HepG2 (cell line): ENCODE data around the gene TIMP4. TPM values are rescaled to one million over a fixed set of nuclear protein-coding genes. Genes with fewer than 3 reads are reported as not detected.

Experiments
- ATAC-seq: fragments of 200-7000 bp; cut with Tn5 transposase; 3 replicates; pipeline ENCODE4 v1.9.1; 2020; ENCODE audit warnings: mild to moderate bottlenecking, moderate library complexity
- BruUV-seq: library from RNA; stranded (reverse); fragments of 400-500 nt; replicated peaks from 2 replicates; lab custom pipeline; 2021; lab: Mats Ljungman, UMichigan
- CTCF ChIA-PET: fragments of 300-600 bp; formaldehyde crosslinking; extraction: SDS; loops from one replicate; lab custom pipeline; 2021; ENCODE audit warnings: low total read pairs, inconsistent platforms, low intra/inter-chr PET ratio; lab: Yijun Ruan, JAX
- POLR2A ChIA-PET: fragments of 350-600 bp; sonication (Branson Sonifier 250); formaldehyde crosslinking; loops from one replicate; lab custom pipeline; 2020; ENCODE audit warnings: antibody characterized with exemption, inconsistent platforms; lab: Yijun Ruan, JAX
- DNase-seq: peaks from one replicate; pipeline ENCODE4 v3.0.0-alpha.2; 2015; ENCODE audit warnings: low spot score
- FAIRE-seq: peaks from 3 replicates; lab custom pipeline; 2011; peaks lifted over from hg19 to GRCh38; lab: Jason Lieb, UNC
- H2AFZ ChIP-seq: one replicate; pipeline ENCODE4 v1.6.1; 2011; ENCODE audit warnings: low read length, inconsistent platforms
- H3K27ac ChIP-seq: fragments of 300-600 bp; 3 replicates; pipeline ENCODE4 v1.8.0; 2011; ENCODE audit warnings: mixed run types, mild to moderate bottlenecking, mixed read lengths, low read length, inconsistent platforms; ENCODE audit not compliant: insufficient read depth; ENCODE audit errors: extremely low read length
- H3K27me3 ChIP-seq, 2 experiments: fragments of 200-600 bp in 1 of 2; 2 replicates in 1 of 2; 3 replicates in 1 of 2; pipeline versions ENCODE4 v1.6.0 to v1.8.0; 2011; ENCODE audit warnings: low read length in 2 of 2, mild to moderate bottlenecking in 2 of 2, moderate library complexity in 2 of 2, inconsistent platforms in 1 of 2; ENCODE audit not compliant: insufficient read depth in 2 of 2, control insufficient read depth in 1 of 2
- H3K36me3 ChIP-seq, 2 experiments: fragments of 200-600 bp in 1 of 2; replicated peaks in 1 of 2; 2 replicates in 1 of 2; 3 replicates in 1 of 2; pipeline versions ENCODE4 v1.5.1 to v1.8.0; 2011; ENCODE audit warnings: low read length in 2 of 2, inconsistent platforms in 1 of 2; ENCODE audit not compliant: insufficient read depth in 2 of 2, control insufficient read depth in 1 of 2
- H3K4me1 ChIP-seq: 2 replicates; pipeline ENCODE4 v1.5.1; 2012; ENCODE audit warnings: low read length, inconsistent platforms; ENCODE audit not compliant: insufficient read depth
- H3K4me2 ChIP-seq: 2 replicates; pipeline ENCODE4 v1.6.0; 2011; ENCODE audit warnings: low read depth, low read length, inconsistent platforms
- H3K4me3 ChIP-seq, 3 experiments: fragments of 200-600 bp in 1 of 3; sonication (generic), shearing (Covaris generic) in 1 of 3; replicated peaks in 1 of 3; 2 replicates each; pipeline ENCODE4 v1.5.1; 2011 to 2016; ENCODE audit warnings: low read length in 3 of 3, inconsistent platforms in 2 of 3, low read depth in 2 of 3, mild to moderate bottlenecking in 2 of 3, control low read depth in 1 of 3, mixed read lengths in 1 of 3; ENCODE audit not compliant: insufficient read depth in 1 of 3
- H3K79me2 ChIP-seq: one replicate; pipeline ENCODE4 v1.6.1; 2011; ENCODE audit warnings: low read length, inconsistent platforms; ENCODE audit not compliant: insufficient read depth
- H3K9ac ChIP-seq: 2 replicates; pipeline ENCODE4 v1.6.0; 2011; ENCODE audit warnings: mild to moderate bottlenecking, low read depth, low read length, inconsistent platforms; ENCODE audit not compliant: insufficient read depth
- H3K9me3 ChIP-seq: 2 replicates; pipeline ENCODE4 v1.5.1; 2012; ENCODE audit warnings: mild to moderate bottlenecking, low read length
- H4K20me1 ChIP-seq: 2 replicates; pipeline ENCODE4 v1.6.0; 2011; ENCODE audit warnings: inconsistent platforms, mild to moderate bottlenecking, low read length, moderate library complexity; ENCODE audit not compliant: insufficient read depth
- BRCA1 ChIP-seq: sonication (generic); formaldehyde crosslinking; IDR thresholded peaks from 2 replicates; pipeline ENCODE4 v1.4.0; 2020; ENCODE audit warnings: missing genetic modification reagents
- FOXP1 ChIP-seq, 2 experiments: fragments of 450-650 bp in 1 of 2; IDR thresholded peaks; 2 replicates each; pipeline ENCODE4 v1.6.1; 2017 to 2018; ENCODE audit warnings: antibody characterized with exemption in 1 of 2
- GTF2F1 ChIP-seq: fragments of 150-350 bp; IDR thresholded peaks from 2 replicates; pipeline ENCODE4 v1.6.1; 2014; ENCODE audit warnings: low read length
- KMT2B ChIP-seq: IDR thresholded peaks from 2 replicates; pipeline ENCODE4 v1.6.1; 2016; ENCODE audit warnings: missing genetic modification reagents, missing compliant biosample characterization
- MTA1 ChIP-seq: sonication (generic); formaldehyde crosslinking; IDR thresholded peaks from 2 replicates; pipeline ENCODE4 v1.4.0; 2020; ENCODE audit warnings: missing genetic modification reagents, mild to moderate bottlenecking, borderline replicate concordance
- NFE2L1 ChIP-seq: sonication (generic); formaldehyde crosslinking; IDR thresholded peaks from 2 replicates; pipeline ENCODE4 v1.4.0; 2020; ENCODE audit warnings: missing genetic modification reagents, mild to moderate bottlenecking, borderline replicate concordance
- NFYB ChIP-seq: sonication (generic); formaldehyde crosslinking; IDR thresholded peaks from 2 replicates; pipeline ENCODE4 v1.4.0; 2020; ENCODE audit warnings: missing genetic modification reagents
- SP1 ChIP-seq, 2 experiments: fragments of 450-650 bp in 1 of 2; sonication (generic) in 1 of 2; formaldehyde crosslinking in 1 of 2; IDR thresholded peaks; 2 replicates each; pipeline versions ENCODE4 v1.4.0 to v1.6.1; 2016 to 2020; ENCODE audit warnings: missing genetic modification reagents in 1 of 2
- SSRP1 ChIP-seq: IDR thresholded peaks from 2 replicates; pipeline ENCODE4 v1.6.1; 2016; ENCODE audit warnings: control low read depth
- ZNF12 ChIP-seq: sonication (generic); formaldehyde crosslinking; IDR thresholded peaks from 2 replicates; pipeline ENCODE4 v1.5.0; 2020; ENCODE audit warnings: missing genetic modification reagents
- ZNF224 ChIP-seq: sonication (generic); formaldehyde crosslinking; IDR thresholded peaks from 2 replicates; pipeline ENCODE4 v1.5.0; 2020; ENCODE audit warnings: mild to moderate bottlenecking, missing genetic modification reagents
- ZNF282 ChIP-seq: fragments of 450-650 bp; IDR thresholded peaks from 2 replicates; pipeline ENCODE4 v1.6.1; 2018; ENCODE audit not compliant: partially characterized antibody
- ZNF569 ChIP-seq: sonication (generic); formaldehyde crosslinking; IDR thresholded peaks from 2 replicates; pipeline ENCODE4 v1.5.0; 2020; ENCODE audit warnings: mild to moderate bottlenecking, missing genetic modification reagents, moderate library complexity, borderline replicate concordance
- ZNF598 ChIP-seq: sonication (generic); formaldehyde crosslinking; IDR thresholded peaks from 2 replicates; pipeline ENCODE4 v1.5.1; 2020; ENCODE audit warnings: mild to moderate bottlenecking, missing genetic modification reagents, borderline replicate concordance
- ZNF761 ChIP-seq: sonication (generic); formaldehyde crosslinking; conservative IDR thresholded peaks from 2 replicates; pipeline ENCODE4 v1.4.0; 2020; ENCODE audit warnings: mild to moderate bottlenecking, missing genetic modification reagents
- ZNF879 ChIP-seq: sonication (generic); formaldehyde crosslinking; IDR thresholded peaks from 2 replicates; pipeline ENCODE4 v1.8.1; 2023; ENCODE audit warnings: missing genetic modification reagents
- WGBS: methylation state at CpG from one replicate; pipeline ENCODE4 v1.1.6; 2017; ENCODE audit warnings: low lambda C conversion rate; 5-methylcytosine and 5-hydroxymethylcytosine counted together
- in situ Hi-C: cut with HindIII; loops from 2 replicates; pipeline ENCODE4 v1.10.0; 2017; ENCODE audit warnings: low pct_unique_long_range_greater_than_20kb; ENCODE audit not compliant: extremely low pct_ligation_motif_present
- intact Hi-C: fragments of 100-400 bp; cut with micrococcal nuclease; formaldehyde crosslinking; loops from one replicate; pipeline ENCODE4 v1.10.0; 2022; ENCODE audit not compliant: unreplicated experiment
- polyA plus RNA-seq, 8 experiments: library from polyadenylated mRNA; depleted of rRNA in 3 of 8; stranded (reverse) in 7 of 8; unstranded in 1 of 8; fragments of >200 nt; fragmentation: Illumina TruSeq in 4 of 8; extraction: Trizol in 4 of 8; gene quantifications; 2 replicates each; pipeline versions ENCODE4 v1.2.1 to v1.2.3, GENCODE V29; 2011 to 2016; ENCODE audit warnings: low read depth in 4 of 8, missing spikeins in 1 of 8, mixed read lengths in 1 of 8; ENCODE audit not compliant: insufficient read depth in 1 of 8
- total RNA-seq, 5 experiments: library from RNA; depleted of rRNA; stranded (reverse); fragments of >200 nt; fragmentation: Illumina TruSeq; extraction: Trizol; gene quantifications; 2 replicates each; pipeline ENCODE4 v1.2.3, GENCODE V29; 2016; ENCODE audit warnings: low read depth in 1 of 5
- TF ChIP-seq, protein P1 (sequence below): sonication (generic); formaldehyde crosslinking; IDR thresholded peaks from 2 replicates; pipeline ENCODE4 v1.4.0; 2020; ENCODE audit warnings: missing genetic modification reagents
- TF ChIP-seq, protein P2 (sequence below): sonication (generic); formaldehyde crosslinking; IDR thresholded peaks from 2 replicates; pipeline ENCODE4 v1.4.0; 2020; ENCODE audit warnings: missing genetic modification reagents
- TF ChIP-seq, protein P3 (sequence below): sonication (generic); formaldehyde crosslinking; IDR thresholded peaks from 2 replicates; pipeline ENCODE4 v1.4.0; 2020; ENCODE audit warnings: missing genetic modification reagents, borderline replicate concordance
- TF ChIP-seq, protein P4 (sequence below): sonication (generic); formaldehyde crosslinking; IDR thresholded peaks from 2 replicates; pipeline ENCODE4 v1.5.0; 2020; ENCODE audit warnings: missing genetic modification reagents

Gene TIMP4
- total and polyA plus RNA-seq, 2 of the 13 experiments (the other 11 are each of a cell fraction or from before 2014, with no cell fraction given), result 0.05 to 0.07 TPM

DNA sequence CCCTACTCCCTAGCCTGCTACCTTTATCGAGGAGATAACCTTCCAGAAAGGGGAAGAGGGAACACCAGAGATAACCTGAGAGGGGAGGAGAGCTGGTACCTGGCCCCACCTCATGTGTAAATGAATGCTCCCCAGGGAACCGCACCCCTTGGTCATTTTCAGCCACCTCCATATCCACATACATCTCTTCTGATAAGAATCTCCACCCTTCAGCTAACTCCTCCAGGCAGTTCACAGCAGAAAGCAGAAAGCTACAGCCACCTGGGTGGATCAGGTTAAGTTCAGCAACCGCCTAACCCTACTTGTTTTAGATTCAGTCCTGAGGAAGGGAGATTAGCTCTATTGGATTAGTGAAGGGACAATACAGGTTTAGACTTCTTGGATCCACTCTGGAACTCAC lies 38.0 kb upstream of the TIMP4 start:
- H3K27me3 ChIP-seq, result peaks cover 0 to 4% of the 10 kb centered on the region in 2 experiments; a peak in 1 of 5 replicates
- H3K4me3 ChIP-seq, result no peak overlapping the region
- no peaks in the 10 kb centered on the region for H3K36me3 ChIP-seq
- H3K79me2 ChIP-seq, result no peaks in the 10 kb centered on the region
- ATAC-seq (no peak), FAIRE-seq (no peak), DNase-seq (no peak)
- no peak overlapping the region for H3K4me2 ChIP-seq
- in situ Hi-C loops, result no loop called here
- TF ChIP-seq SSRP1 (CRISPR knock-in tag) (no peak), ZNF224 (no peak), FOXP1 (IDR thresholded peaks at IDR 0.05) (no peak), FOXP1 (CRISPR knock-in tag; IDR thresholded peaks at IDR 0.05) (no peak), BRCA1 (CRISPR knock-in tag) (no peak), ZNF12 (no peak), KMT2B (CRISPR knock-in tag) (no peak), MTA1 (CRISPR knock-in tag) (no peak), GTF2F1 (no peak), ZNF569 (CRISPR knock-in tag) (no peak), SP1 (IDR thresholded peaks at IDR 0.05) (no peak), SP1 (CRISPR knock-in tag; IDR thresholded peaks at IDR 0.05) (no peak), ZNF598 (CRISPR knock-in tag) (no peak), ZNF282 (no peak), ZNF879 (CRISPR knock-in tag) (no peak), NFYB (no peak), NFE2L1 (CRISPR knock-in tag) (no peak), ZNF761 (CRISPR knock-in tag) (no peak)
- TF ChIP-seq, protein P1, sequence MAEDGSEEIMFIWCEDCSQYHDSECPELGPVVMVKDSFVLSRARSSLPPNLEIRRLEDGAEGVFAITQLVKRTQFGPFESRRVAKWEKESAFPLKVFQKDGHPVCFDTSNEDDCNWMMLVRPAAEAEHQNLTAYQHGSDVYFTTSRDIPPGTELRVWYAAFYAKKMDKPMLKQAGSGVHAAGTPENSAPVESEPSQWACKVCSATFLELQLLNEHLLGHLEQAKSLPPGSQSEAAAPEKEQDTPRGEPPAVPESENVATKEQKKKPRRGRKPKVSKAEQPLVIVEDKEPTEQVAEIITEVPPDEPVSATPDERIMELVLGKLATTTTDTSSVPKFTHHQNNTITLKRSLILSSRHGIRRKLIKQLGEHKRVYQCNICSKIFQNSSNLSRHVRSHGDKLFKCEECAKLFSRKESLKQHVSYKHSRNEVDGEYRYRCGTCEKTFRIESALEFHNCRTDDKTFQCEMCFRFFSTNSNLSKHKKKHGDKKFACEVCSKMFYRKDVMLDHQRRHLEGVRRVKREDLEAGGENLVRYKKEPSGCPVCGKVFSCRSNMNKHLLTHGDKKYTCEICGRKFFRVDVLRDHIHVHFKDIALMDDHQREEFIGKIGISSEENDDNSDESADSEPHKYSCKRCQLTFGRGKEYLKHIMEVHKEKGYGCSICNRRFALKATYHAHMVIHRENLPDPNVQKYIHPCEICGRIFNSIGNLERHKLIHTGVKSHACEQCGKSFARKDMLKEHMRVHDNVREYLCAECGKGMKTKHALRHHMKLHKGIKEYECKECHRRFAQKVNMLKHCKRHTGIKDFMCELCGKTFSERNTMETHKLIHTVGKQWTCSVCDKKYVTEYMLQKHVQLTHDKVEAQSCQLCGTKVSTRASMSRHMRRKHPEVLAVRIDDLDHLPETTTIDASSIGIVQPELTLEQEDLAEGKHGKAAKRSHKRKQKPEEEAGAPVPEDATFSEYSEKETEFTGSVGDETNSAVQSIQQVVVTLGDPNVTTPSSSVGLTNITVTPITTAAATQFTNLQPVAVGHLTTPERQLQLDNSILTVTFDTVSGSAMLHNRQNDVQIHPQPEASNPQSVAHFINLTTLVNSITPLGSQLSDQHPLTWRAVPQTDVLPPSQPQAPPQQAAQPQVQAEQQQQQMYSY (CRISPR knock-in tag), result no peak
- TF ChIP-seq, protein P2, sequence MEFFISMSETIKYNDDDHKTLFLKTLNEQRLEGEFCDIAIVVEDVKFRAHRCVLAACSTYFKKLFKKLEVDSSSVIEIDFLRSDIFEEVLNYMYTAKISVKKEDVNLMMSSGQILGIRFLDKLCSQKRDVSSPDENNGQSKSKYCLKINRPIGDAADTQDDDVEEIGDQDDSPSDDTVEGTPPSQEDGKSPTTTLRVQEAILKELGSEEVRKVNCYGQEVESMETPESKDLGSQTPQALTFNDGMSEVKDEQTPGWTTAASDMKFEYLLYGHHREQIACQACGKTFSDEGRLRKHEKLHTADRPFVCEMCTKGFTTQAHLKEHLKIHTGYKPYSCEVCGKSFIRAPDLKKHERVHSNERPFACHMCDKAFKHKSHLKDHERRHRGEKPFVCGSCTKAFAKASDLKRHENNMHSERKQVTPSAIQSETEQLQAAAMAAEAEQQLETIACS (CRISPR knock-in tag), result no peak
- TF ChIP-seq, protein P3, sequence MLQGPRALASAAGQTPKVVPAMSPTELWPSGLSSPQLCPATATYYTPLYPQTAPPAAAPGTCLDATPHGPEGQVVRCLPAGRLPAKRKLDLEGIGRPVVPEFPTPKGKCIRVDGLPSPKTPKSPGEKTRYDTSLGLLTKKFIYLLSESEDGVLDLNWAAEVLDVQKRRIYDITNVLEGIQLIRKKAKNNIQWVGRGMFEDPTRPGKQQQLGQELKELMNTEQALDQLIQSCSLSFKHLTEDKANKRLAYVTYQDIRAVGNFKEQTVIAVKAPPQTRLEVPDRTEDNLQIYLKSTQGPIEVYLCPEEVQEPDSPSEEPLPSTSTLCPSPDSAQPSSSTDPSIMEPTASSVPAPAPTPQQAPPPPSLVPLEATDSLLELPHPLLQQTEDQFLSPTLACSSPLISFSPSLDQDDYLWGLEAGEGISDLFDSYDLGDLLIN (CRISPR knock-in tag), result no peak
- TF ChIP-seq, protein P4, sequence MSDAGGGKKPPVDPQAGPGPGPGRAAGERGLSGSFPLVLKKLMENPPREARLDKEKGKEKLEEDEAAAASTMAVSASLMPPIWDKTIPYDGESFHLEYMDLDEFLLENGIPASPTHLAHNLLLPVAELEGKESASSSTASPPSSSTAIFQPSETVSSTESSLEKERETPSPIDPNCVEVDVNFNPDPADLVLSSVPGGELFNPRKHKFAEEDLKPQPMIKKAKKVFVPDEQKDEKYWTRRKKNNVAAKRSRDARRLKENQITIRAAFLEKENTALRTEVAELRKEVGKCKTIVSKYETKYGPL (CRISPR knock-in tag), result no peak
- peaks cover 8% of the 10 kb centered on the region; the same call in 1 of the 2 replicates for H3K4me1 ChIP-seq
- POLR2A ChIA-PET, result interaction anchor here (0.7 kb wide), 1 partner anchor 287 kb away, joined by 3 read pairs; the partner anchor contains the start of gene TSEN2
- no peaks in the 10 kb centered on the region for H3K9me3 ChIP-seq
- BruUV-seq, result no TSS peak
- H3K9ac ChIP-seq, result no peak overlapping the region
- no peaks in the 10 kb centered on the region for H4K20me1 ChIP-seq
- CTCF ChIA-PET, result no interaction called here
- H3K27ac ChIP-seq, result no peak overlapping the region
- intact Hi-C loops, result no loop called here
- H2AFZ ChIP-seq, result no peak overlapping the region
- WGBS, result 15% methylated on average over 3 of the region's 3 CpGs
